ENCODE results near the gene PTPRT. TPM values are rescaled to one million over a fixed set of nuclear protein-coding genes. Genes with fewer than 3 reads are reported as not detected.

PTPRT gene
- total RNA-seq, 4 donors from 2014 or later, result under 0.01 to 2.1 TPM; not detected in 2

DNA sequence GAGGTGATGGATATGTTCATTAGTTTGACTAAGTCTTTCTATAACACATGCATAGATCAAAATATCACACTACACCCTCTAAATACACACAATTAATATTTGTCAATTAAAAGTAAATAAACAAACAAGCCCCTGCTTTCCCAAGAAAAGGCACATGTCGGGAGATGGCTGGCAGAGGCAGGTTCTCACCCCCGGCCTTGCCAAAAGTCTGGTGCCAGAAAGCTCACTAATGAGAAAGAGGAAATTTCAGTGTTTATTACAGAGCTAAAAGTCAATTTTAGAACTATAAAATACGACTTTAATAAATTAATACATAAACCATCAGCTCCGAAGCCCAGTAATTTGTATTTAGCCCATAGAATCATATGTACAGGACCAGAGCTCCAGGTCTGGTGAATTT is 404.7 kb downstream of the PTPRT start:
- no peaks in the 10 kb centered on the region for H3K9me3 ChIP-seq

DNA sequence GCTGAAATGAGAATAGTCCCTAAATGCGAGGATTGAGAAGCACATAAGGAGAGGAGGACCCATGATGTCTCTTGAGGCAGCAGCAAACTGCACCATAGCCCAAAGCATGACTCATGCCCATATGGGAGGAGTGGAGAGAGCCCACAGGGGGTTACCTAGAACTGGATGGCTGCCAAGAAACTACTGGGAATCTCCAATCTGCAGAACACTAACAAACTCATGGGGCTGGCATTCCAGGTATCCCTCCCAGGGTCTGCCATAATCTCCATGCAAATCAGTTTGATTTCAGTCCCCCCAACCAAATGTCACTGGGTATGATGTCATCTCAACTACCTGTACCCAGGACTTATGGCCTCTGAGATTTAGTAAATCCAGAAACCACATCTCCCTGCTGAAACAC is 410.5 kb downstream of the PTPRT start:
- TF ChIP-seq POLR2A (IDR thresholded peaks at IDR 0.05), result no peak
- TF ChIP-seq, protein P1, sequence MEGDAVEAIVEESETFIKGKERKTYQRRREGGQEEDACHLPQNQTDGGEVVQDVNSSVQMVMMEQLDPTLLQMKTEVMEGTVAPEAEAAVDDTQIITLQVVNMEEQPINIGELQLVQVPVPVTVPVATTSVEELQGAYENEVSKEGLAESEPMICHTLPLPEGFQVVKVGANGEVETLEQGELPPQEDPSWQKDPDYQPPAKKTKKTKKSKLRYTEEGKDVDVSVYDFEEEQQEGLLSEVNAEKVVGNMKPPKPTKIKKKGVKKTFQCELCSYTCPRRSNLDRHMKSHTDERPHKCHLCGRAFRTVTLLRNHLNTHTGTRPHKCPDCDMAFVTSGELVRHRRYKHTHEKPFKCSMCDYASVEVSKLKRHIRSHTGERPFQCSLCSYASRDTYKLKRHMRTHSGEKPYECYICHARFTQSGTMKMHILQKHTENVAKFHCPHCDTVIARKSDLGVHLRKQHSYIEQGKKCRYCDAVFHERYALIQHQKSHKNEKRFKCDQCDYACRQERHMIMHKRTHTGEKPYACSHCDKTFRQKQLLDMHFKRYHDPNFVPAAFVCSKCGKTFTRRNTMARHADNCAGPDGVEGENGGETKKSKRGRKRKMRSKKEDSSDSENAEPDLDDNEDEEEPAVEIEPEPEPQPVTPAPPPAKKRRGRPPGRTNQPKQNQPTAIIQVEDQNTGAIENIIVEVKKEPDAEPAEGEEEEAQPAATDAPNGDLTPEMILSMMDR (IDR thresholded peaks at IDR 0.05), result no peak
- intact Hi-C loops (cut with DNase I; ENCODE audit: low total_unique reads), result no loop called here
- Histone ChIP-seq H3K36me3 (no peaks in the 10 kb centered on the region), H3K27ac (no peak overlapping the region), H3K4me3 (no peak overlapping the region), H3K9me3 (no peaks in the 10 kb centered on the region), H3K4me1 (no peaks in the 10 kb centered on the region), H3K27me3 (no peaks in the 10 kb centered on the region)
- DNase-seq, result no peak

More for the DNA sequence above, 404.7 kb downstream of the PTPRT start:
- intact Hi-C loops (cut with DNase I; ENCODE audit: low total_unique reads), result no loop called here
- no peaks in the 10 kb centered on the region for H3K36me3 ChIP-seq
- no peak overlapping the region for H3K4me3 ChIP-seq
- no peak for DNase-seq
- H3K27ac ChIP-seq, result no peak overlapping the region
- no peak for TF ChIP-seq POLR2A (IDR thresholded peaks at IDR 0.05)
- TF ChIP-seq, protein P1 (IDR thresholded peaks at IDR 0.05), result no peak
- H3K4me1 ChIP-seq, result no peaks in the 10 kb centered on the region
- no peaks in the 10 kb centered on the region for H3K27me3 ChIP-seq

DNA sequence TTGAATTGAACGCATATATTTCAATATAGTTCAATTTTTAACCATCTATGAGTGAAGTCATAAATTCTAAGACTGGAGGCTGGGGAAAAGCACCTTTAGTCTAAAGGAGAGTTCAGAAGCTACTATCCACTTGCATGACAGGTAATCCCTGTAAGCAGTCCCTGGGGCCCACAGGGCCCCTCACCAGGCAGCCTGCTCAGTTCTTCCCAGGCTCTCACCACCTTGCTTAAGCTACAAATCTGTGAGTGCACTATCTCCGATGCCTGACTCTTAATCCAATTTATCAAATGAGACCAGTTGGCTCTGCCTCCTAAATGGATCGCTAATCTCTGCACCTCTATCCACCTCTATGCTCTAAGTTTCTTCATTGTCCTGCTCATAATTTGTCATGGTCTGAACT is 413.8 kb downstream of the PTPRT start:
- Histone ChIP-seq H3K4me3 (no peak overlapping the region), H3K36me3 (no peaks in the 10 kb centered on the region), H3K27ac (no peak overlapping the region), H3K27me3 (no peaks in the 10 kb centered on the region), H3K9me3 (no peaks in the 10 kb centered on the region), H3K4me1 (no peaks in the 10 kb centered on the region)
- TF ChIP-seq, protein P1 (IDR thresholded peaks at IDR 0.05), result no peak
- no peak for TF ChIP-seq POLR2A (IDR thresholded peaks at IDR 0.05)
- DNase-seq, result no peak
- intact Hi-C loops (cut with DNase I; ENCODE audit: low total_unique reads), result no loop called here

DNA sequence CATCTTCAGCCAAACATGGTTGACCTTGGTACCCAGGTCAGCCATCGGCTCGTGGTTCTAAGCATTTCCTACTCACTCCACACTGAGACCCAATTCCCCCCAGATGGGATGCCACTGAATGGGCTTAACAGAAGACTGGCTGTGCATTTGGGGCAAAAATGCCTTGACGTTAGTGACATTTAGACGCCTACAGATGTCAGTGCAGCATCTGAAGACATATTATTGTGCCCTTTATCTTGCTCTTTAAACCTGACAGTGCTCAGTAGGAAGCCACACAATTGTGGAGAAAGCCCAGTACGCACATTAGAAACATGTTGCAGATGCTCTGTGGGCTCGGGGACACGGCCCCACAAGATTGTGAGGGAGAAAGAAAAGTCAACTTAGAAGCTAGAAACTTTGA is 414.7 kb downstream of the PTPRT start:
- Histone ChIP-seq H3K4me3 (no peak overlapping the region), H3K27ac (no peak overlapping the region), H3K27me3 (no peaks in the 10 kb centered on the region), H3K36me3 (no peaks in the 10 kb centered on the region), H3K4me1 (no peaks in the 10 kb centered on the region), H3K9me3 (no peaks in the 10 kb centered on the region)
- TF ChIP-seq, protein P1 (IDR thresholded peaks at IDR 0.05), result no peak
- TF ChIP-seq POLR2A (IDR thresholded peaks at IDR 0.05), result no peak
- intact Hi-C loops (cut with DNase I; ENCODE audit: low total_unique reads), result no loop called here
- DNase-seq, result no peak

DNA sequence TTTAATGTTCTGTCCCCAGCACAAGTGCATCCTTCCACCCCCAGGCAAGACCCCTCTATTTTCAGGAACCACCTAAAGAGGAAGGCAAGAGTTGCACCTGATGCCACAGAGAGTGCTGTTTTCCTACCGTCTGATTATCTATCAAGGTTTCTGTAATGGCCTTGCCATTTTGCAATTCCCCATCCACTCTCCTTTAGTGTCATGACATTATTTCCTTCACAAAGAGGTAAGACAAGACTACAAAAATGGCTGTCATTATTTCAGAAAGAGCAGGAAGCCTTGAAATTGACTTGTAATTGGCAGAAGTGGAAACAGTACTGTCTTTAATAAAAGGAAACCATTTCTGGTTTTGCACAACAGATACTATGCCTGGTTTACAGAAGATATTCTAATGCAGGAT is 426.7 kb downstream of the PTPRT start:
- H3K36me3 ChIP-seq, result no peaks in the 10 kb centered on the region
- no peak overlapping the region for H3K4me3 ChIP-seq
- TF ChIP-seq, protein P1 (IDR thresholded peaks at IDR 0.05), result no peak
- no peak for TF ChIP-seq POLR2A (IDR thresholded peaks at IDR 0.05)
- no peaks in the 10 kb centered on the region for H3K9me3 ChIP-seq
- intact Hi-C loops (cut with DNase I; ENCODE audit: low total_unique reads), result no loop called here
- no peaks in the 10 kb centered on the region for H3K27me3 ChIP-seq
- H3K4me1 ChIP-seq, result no peaks in the 10 kb centered on the region
- no peak for DNase-seq
- H3K27ac ChIP-seq, result no peak overlapping the region

Measured in uterus (tissue), 4 donors.